GM18508 (cell line): ENCODE data around the gene CAPN5.

Experiments used
- ATAC-seq: cut with Tn5 transposase; IDR thresholded peaks from one replicate; pipeline ENCODE4 v1.9.1; 2021; ENCODE audit warnings: moderate number of reproducible peaks; ENCODE audit not compliant: insufficient read depth, unreplicated experiment

Gene CAPN5

DNA sequence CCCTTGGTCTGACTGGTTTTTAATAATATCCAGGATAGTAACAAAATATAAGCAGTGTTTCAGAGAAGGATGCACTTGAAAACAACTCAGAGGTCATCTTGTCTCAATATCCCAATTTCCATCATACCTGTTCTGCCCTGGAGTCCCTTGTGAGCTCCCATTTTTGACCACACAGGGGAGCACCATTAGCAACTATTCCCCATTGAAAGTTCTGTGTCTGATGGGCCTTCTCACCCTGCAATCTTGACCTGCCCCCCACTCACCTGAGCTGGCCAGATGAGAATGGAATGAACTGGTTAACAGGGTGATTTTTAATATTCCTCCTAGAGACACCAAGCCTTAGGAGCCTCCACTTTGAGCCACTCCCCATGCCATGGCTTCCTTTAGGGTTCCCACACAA lies 3.8 kb upstream of the CAPN5 start:
- ATAC-seq: no peak

DNA sequence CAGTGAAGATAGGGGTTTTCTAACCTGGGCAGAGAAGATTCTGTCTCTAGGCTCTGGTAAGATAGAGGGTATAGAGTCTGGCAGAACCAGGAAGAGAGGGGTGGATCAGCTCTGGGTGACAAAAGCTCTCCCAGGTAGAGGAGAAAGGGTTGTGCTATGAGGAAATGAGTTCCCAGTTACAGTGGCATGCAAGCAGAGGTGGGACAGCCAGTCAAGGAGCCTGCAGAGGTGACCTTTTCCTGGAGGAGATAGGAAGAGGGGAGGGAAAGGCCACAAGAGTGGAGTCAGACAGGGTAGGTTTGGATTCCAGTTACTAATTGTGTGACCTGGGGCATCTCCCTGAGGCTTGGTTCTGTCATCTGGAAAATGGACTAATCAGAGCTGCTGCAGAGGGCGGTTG lies 3.4 kb upstream of the CAPN5 start:
- ATAC-seq: no peak

DNA sequence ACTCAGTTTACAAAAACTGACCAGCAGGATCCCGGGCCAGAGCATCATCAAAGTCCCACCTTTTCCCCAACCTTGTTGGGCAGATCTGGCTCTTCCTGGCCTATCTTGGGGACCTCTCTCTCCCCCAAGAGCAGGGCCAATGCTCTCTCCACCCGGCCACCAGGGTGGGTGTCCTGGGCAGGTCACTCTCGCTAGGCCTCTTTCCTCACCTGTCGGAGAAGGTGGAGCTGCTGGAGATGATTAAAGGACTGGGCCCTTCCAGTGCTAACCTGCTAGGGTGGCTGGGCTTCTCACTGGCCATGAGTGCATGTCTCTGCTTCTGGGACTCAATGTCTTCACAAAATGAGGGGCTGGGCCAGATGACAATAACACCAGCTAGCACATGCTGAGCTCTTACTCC lies 2.9 kb upstream of the CAPN5 start:
- ATAC-seq: no peak

DNA sequence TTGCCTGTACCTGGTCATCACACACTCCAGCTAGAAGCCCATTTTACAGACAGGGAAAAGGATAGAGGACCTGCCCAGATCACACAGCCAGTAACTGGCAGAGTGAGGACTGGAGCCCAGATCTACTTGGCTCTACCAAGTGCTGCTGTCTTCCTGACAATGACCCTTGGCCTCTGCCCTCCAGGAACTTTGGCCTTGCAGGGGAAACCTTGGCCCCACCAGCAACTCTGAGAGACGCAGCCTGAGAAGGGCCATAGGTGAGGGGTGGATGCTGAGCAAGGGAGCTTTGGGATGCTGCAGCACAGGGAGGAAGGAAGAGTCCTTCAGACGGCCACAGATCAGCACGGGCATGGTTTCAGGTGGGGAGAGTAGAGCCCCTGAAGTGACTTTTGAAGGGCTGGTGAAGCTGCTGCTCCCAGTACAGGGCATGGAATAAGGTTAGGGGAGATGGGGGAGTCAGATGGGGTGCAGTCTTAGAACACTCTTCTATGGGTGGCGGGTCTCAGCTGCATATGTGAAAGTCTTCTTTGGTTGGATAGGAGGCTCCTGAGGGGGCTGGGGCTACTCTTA lies 2.0 kb upstream of the CAPN5 start:
- ATAC-seq: no peak

DNA sequence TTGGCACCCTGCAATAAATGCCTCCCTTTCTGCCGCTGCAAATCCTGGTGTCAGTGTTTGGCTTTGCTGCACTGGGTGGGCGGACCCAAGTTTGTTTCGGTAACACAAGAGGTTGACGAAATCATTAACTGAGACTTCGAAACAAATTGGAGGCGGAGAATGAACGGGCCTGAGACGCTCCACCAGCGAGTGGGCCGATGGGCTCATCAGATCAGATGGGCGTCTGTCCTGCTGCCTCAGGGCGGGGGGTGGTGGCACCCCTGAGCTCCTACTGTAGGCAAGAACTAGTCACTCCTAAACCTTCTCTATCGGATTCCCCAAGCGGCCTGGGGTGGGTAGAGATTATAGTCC lies 918 bp upstream of the CAPN5 start:
- ATAC-seq: no peak

DNA sequence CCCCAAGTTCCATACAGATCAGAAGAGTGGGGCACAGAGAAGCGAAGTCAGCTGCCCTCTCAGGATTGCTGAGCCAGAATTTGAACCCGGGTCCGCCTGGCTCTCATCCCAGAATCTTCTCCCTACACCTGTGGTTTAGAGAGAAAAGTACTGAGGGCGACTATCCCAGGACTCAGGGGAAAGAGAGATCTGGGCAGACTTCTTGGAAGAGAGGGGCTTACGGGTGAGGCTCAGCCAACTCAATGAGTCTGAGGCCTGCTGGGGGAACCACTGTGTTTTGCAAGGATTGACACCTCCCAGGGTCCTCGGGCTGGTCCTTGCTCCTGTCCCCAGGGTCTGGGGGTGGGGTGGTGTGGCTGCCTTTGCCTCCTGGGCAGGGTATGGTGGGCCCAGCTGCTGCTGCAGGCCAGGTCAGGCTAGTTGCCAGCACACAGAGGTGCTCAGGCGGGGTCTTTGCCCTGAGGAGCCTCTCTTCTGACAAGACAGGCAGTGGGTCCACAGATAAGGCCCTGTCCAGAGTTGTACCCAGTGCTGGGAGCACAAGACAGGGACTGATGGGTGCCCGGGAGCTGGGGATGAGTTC lies 1.2 kb downstream of the CAPN5 start:
- no peak for ATAC-seq

DNA sequence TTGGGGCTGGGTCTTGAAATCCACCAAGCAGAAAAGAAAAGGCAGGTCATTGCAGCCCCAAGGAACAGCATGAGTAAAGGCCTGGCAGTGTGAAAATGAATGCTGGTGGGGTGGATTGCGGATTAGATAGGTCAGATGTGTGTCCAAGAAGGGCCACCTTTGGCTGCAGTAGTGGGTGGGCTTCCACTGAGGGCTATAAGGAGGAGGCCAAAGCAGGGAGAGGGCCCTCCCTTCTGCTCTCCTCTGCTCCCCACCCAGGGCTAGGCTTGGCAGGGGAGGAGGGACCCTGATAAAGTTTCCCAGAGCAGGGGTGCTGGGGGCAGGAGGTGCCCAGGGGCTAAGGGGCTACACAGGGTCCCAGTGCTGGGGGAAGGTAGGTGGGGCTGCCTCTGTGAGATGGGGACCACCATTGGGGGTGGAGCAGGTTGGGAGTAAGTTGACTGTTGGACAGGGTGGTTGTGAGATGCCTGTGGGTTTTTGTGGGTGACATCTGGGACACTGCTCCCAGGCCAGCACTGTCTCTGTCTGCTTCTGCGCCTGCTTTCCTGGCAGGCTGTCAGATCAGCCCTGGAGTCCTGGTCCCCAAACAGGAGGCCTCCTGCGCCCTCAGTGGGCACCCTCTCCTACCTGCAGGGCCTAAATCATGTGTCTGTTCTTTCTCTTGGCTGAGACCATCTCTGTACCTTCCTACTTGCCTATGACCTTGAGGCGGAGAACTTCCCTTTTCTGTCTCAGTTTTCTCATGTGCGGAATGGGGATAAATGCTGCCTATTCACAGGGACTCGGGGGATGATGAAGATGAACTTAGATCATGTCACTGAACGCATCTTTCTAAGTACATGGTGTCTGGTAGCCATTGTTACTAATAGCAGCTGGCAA lies 1.9 kb downstream of the CAPN5 start:
- no peak for ATAC-seq

DNA sequence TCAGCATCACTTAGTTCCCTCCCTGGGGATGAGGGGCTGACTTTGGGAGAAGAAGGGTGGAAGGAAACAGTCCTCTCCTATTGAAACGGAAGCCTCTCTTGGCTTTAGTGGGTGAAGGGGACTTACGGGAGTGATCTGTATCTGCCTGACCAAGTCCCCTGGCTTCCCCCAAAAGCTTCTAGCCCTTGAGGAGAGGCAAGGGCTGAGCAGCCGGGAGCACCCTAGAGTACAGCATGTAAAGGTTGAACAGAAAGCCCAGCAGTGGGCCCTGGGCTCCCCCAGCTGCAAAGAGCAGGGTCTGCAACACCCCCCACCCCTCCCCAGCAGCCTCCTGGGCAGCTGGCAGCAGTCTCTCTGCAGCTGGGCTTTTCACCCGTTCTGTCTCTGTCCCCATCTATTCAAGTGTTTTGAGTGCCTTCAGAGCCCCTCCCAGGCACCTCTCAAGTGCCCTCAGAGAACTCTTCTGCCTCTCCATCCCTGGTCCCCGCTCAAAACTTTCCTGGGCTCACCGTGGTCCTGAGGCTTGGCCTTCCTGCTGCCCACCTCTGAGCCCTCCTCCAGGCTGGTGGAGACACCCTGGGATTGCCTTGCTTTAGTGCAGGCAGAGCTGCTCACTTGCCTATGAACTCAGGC lies 2.7 kb downstream of the CAPN5 start:
- no peak for ATAC-seq

DNA sequence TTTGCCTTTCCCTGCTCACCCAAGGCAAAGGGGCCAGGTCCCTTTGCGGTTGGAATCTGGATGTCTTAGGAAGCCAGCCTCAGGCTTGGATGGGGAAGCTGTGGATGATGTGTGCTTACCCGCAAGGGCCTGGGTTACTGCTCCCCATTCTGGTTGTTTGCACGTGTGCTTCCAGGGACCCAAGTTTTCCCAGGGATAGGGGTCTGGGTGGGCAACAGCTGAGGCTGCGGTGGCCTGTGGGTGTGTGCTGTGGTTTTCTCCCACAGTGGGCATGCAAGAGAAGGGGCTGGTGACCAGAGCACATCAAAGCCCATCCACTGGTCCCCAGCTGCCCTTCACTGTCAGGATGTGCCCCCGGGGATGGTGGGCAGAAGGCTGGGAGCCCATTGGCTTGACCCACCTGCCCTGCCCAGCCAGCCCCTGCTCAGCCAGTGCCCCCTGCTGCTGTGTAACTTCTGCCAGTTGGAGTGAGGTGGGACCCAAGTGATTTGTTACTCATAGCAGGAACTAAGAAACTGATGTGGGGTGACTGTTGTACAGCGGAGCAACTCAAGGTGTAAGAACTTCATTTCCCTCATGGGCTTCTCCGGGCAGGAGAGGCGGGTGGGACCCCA lies 3.3 kb downstream of the CAPN5 start:
- ATAC-seq: no peak

DNA sequence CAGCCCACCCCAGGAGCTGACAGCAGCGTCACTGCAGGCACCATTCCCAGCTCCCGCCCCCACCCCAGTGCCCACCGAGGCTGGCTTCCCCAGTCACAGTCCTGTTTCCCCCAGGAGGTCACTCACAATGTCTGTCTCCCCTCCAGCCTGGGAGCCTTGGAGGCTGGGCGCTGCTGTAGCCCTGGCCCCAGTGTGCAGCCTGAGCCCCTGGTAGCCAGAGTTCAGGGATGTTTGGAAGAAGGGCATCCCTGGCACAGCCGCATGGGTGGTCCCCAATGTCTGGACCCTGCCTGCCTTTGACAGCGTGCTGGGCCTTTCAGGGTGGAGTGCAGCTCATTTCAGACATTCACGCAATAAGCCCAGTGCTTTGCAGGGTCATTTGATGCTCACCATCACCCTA lies 4.3 kb downstream of the CAPN5 start:
- ATAC-seq: no peak

DNA sequence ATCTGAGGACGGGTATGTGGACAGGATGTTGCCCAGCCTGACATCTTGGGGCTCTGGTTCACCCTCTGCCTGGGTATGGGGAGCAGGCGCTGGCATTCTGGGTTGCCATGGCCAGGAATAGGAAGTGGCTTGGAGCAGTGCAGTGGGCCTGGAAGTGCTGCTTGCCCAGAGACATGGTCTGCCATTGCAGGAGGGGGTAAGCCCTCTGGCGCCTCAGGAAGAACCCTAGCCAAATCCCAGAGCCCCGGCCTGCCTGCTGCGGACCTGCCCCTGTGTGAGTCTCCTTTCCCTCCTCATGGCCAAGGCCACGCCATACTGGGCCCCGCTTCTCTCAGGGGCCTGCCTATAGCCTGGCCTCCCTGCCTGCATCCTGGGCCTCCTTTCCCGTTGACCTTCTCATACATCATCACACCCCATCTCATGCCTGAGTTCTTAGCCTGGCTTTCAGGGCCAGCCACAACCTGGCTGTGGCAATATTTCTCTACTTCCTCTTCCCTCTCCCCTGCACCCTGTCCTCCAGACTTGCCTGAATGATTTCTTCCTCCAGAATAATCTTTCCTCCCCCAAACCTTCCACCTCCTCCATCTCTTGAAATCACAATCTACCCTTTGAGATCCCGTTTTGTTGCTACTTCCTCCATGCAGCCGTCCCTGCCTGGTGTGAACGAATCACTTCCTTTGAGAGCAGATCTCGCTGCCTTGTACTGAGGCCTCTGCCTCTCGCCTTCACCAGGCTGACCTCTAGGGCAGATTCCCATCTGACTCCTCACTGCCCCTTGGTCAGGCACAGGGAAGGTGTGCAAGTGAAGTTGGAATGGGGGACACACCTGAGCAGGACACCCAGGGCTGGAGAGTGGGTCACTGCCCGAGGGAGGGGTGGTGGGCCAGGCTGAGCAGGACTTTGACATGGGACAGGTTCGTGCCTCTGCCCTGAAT lies 5.2 kb downstream of the CAPN5 start:
- ATAC-seq: no peak

DNA sequence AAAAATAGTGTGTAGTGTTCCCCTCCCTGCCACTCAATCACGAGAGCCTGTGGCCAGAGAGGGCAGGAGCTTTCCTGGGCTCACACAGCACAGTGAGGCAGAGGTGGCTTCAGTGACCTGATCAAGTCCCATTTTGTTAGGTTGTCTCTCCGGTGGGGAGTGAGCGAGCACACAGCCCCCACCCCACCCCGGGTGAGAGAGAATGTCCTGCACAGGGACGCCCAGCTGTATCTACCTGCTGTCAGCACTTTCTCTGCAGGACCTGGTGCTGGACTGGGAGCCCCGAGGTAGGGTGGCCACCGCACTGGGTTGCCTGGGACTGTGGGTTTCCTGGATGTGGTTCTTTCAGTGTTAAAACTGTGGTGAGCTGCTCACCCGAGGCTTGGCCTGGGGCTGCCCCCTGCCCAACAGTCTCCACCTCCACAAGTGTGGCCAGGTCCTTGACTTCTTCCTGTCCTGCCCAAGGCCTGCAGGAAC lies 6.1 kb downstream of the CAPN5 start:
- no peak for ATAC-seq

DNA sequence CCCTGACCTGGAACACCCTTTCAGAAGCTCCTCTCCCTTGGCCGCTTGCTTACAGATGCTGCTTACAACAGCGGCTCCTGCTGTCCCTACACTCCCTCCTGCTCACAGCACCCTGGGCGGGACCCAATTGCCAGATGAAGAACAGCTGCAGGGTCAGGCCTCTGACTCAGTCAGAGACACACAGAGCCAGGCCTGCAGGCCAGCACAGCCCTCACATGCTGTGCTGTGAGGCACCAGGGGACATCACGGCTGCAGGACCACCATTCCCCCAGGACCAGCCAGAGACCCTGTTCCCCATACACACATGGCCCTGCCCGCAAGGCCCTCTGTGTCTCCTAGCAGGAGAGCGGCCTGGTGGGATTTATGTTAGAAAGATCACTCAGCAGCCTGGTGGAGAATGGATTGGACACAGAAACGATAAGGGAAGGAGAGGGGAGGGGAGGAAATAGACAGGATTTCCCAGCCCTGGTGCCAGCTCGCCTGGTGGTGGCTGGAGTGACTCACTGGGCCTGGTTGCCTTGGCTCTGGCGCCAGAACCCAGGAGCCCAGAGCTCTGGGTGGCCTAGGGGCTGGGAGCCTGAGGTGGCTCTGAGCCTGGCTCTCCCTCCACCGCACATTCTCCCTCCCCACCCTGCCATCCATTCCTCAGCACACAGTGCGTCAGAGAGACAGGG lies 6.7 kb downstream of the CAPN5 start:
- ATAC-seq: no peak

DNA sequence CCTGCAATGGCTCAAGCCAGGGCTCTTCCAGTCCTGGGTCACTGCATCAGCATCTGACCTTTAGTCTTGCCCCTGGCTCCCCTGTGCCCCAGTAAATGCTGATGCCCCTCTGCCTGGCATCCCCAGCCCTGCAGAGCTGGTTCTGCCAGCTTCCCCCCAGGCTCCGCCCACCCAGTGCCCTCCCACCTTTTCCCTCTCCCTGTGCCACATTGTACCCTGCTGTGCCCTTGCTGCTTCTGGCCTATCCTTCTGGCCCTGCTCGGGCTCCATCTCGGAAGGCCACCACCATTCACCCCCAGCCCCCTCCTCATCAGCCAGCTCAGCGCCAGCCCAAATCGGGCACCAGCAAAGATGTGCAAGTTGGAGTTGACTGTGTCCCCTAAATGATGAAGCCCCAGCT lies 7.4 kb downstream of the CAPN5 start:
- ATAC-seq: no peak

DNA sequence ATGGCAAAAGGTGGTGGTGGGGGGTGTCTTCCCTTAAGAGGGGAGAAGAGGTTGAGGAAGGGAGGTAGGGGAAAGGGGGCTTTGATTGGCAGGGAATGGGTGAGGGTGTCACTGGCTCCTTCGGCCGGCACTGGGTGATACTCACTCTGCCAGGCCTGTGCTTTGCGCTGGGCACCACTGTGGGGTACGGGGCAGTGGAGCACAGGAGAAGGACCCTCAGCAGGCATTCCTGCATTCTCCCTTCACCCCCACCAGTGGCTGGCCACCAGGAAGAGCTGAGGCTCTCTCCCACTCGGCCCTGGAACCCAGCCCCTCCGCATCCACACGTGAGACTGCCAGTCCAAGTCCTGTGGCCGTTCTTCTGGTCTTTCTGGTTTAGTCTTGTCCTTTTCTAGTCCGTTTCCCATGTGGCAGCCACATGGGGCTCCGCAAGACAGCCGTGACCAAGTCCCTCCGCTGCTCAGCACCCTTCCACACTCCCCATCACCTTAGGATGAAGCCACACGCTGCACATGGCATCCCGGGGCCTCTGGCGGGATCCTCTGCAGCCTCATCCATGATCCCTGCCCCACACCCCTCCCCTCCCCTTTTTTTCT lies 8.0 kb downstream of the CAPN5 start:
- no peak for ATAC-seq

DNA sequence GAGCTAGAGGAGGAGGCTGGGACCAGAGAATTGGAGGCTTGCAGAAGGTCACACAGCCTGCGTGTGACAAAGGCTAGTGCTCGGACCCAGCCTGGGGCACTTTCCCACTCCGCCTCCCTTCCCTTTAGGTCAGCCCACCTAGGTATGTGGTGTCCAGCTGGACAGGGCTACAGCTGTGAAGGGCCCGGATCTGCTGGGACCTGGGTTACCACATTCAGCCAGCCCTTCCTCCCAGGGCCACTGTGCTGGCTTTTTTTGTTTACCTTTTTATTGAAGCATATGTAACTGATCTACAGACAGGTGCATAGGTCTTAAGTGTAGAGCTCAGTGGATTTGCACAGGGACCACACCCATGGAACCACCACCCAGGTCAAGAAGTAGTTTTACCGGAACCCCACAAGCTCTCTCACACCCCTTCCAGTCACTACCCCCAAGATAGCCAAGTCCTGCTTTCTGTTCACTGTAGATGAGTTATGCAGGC lies 8.7 kb downstream of the CAPN5 start:
- no peak for ATAC-seq

DNA sequence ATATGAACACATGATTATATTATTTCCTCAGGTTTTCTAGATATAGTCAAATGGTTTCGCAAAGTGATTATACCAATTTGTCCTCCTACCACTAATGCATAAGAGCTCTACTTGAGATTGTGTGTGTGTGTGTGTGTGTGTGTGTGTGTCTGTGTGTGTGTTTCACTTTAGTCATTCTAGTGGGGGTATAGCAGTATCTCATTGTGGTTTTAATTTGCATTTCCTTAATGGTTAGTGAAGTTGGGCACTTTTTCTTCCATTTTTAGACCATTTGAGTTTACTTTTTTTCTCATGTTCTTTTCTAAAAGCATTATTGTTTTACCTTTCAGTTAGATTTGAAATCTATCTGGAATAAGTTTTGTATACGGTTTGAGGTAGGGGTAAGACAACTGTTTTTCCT lies 12.9 kb downstream of the CAPN5 start:
- no peak for ATAC-seq

DNA sequence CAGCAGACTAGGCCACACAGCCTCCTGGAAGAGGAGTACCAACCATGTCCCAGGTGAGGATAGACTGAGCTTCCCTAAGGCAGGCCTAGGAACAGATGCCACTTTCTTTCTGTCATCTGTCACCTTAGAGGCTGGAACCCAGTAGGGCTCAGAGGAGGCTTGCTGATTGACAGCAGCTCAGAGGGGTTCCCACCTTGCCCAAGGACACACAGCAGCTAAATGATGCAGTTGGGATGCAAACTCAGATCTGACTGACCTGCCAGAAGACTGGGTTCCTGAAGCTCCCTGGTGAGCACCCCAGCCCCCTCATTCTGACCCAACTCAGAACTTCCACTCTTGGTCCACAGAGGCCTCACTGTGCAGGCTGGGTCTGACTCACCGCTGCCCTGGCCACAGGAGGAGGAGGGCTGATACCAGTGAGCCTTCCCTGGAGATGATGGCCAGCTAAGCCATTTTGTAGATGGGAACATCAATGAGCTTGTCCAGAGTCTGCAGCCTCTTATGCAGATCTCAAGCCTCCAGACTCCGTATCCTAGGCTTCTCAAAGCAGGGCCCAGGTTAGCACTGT lies 14.0 kb downstream of the CAPN5 start:
- no peak for ATAC-seq
